GM12878 (cell line): ENCODE data around the gene ALG1L2. TPM values are rescaled to one million over a fixed set of nuclear protein-coding genes. Genes with fewer than 3 reads are reported as not detected.
"Not testable (repeated sequence)": the region's sequence is repeated elsewhere in the genome, so short reads cannot be mapped to it uniquely, and the experiment has no call there.

Experiments used
- ATAC-seq: fragments of 200-7000 bp; cut with Tn5 transposase; 3 replicates; pipeline ENCODE4 v1.9.1; 2020; ENCODE audit warnings: mild to moderate bottlenecking, moderate library complexity
- BruUV-seq: library from RNA; stranded (reverse); fragments of 400-500 nt; replicated peaks from 2 replicates; lab custom pipeline; 2021; lab: Mats Ljungman, UMichigan
- CTCF ChIA-PET: fragments of 300-600 bp; sonication (Branson Sonifier 250); formaldehyde crosslinking; extraction: SDS; loops from one replicate; lab custom pipeline; 2021; ENCODE audit warnings: inconsistent platforms; lab: Yijun Ruan, JAX
- POLR2A ChIA-PET: fragments of 350-600 bp; formaldehyde crosslinking; extraction: SDS; loops from one replicate; lab custom pipeline; 2021; ENCODE audit warnings: inconsistent platforms; lab: Charles Lee
- RAD21 ChIA-PET: fragments of 300-600 bp; sonication (Branson Sonifier 250); formaldehyde crosslinking; loops from one replicate; lab custom pipeline; 2023; ENCODE audit warnings: antibody characterized with exemption; ENCODE audit not compliant: unreplicated experiment; lab: Charles Lee
- SMC1A ChIA-PET: fragments of 300-600 bp; sonication (Branson Sonifier 250); formaldehyde crosslinking; loops from one replicate; lab custom pipeline; 2023; ENCODE audit not compliant: unreplicated experiment, uncharacterized antibody; lab: Charles Lee
- DNase-seq: peaks from one replicate; pipeline ENCODE4 v3.0.0-alpha.2; 2011; ENCODE audit warnings: low read depth, low spot score
- FAIRE-seq: peaks from 3 replicates; lab custom pipeline; 2011; peaks lifted over from hg19 to GRCh38; lab: Jason Lieb, UNC
- H2AFZ ChIP-seq: 2 replicates; pipeline ENCODE4 v1.6.0; 2011; ENCODE audit warnings: low read depth, low read length, control low read depth; ENCODE audit not compliant: control insufficient read depth
- H3K27ac ChIP-seq: 2 replicates; pipeline ENCODE4 v1.5.1; 2011; ENCODE audit warnings: control low read depth; ENCODE audit not compliant: control insufficient read depth, insufficient read depth
- H3K27me3 ChIP-seq, 2 experiments: replicated peaks in 1 of 2; 2 replicates each; pipeline versions ENCODE4 v1.6.0 to v1.6.1; 2011; ENCODE audit warnings: low read length in 1 of 2; ENCODE audit not compliant: control insufficient read depth in 2 of 2, insufficient read depth in 2 of 2
- H3K36me3 ChIP-seq, 2 experiments: 2 replicates each; pipeline ENCODE4 v1.5.1; 2011; ENCODE audit warnings: low read length in 1 of 2; ENCODE audit not compliant: control insufficient read depth in 2 of 2, insufficient read depth in 2 of 2
- H3K4me1 ChIP-seq: 2 replicates; pipeline ENCODE4 v1.6.1; 2011; ENCODE audit warnings: mild to moderate bottlenecking, low read length, moderate library complexity, mixed read lengths; ENCODE audit not compliant: control insufficient read depth, insufficient read depth
- H3K4me2 ChIP-seq: 2 replicates; pipeline ENCODE4 v1.6.0; 2011; ENCODE audit warnings: control low read depth; ENCODE audit not compliant: control insufficient read depth, insufficient read depth
- H3K4me3 ChIP-seq: fragments of 200-600 bp; sonication (generic); 2 replicates; pipeline ENCODE4 v1.5.1; 2016
- H3K79me2 ChIP-seq: 2 replicates; pipeline ENCODE4 v1.6.0; 2011; ENCODE audit warnings: low read length; ENCODE audit not compliant: control insufficient read depth, insufficient read depth
- H3K9ac ChIP-seq: 2 replicates; pipeline ENCODE4 v1.8.0; 2011; ENCODE audit warnings: low read length, control low read depth, mixed read lengths; ENCODE audit not compliant: control insufficient read depth, insufficient read depth
- H3K9me3 ChIP-seq: replicated peaks from 3 replicates; pipeline ENCODE4 v1.5.1; 2011; ENCODE audit warnings: mild to moderate bottlenecking, low read length; ENCODE audit not compliant: control insufficient read depth, insufficient read depth
- H4K20me1 ChIP-seq: 2 replicates; pipeline ENCODE4 v1.6.0; 2011; ENCODE audit not compliant: control insufficient read depth, insufficient read depth
- JUND ChIP-seq: IDR thresholded peaks from 2 replicates; pipeline ENCODE4 v1.6.1; 2012; ENCODE audit warnings: low read depth, mild to moderate bottlenecking, low read length, improper control_type of control experiment, moderate library complexity
- RFX5 ChIP-seq: IDR thresholded peaks from 2 replicates; pipeline ENCODE4 v1.6.1; 2011; ENCODE audit warnings: low read depth, low read length, improper control_type of control experiment
- WGBS: methylation state at CpG from one replicate; pipeline ENCODE4 v1.1.6; 2016; ENCODE audit warnings: low lambda C conversion rate; ENCODE audit not compliant: insufficient replicate concordance, insufficient coverage; ENCODE audit errors: missing lambda C conversion rate; 5-methylcytosine and 5-hydroxymethylcytosine counted together
- in situ Hi-C: fragments of 300-500 bp; cut with MboI; formaldehyde crosslinking; loops from 9 replicates; pipeline ENCODE4 v1.14.3; 2018; ENCODE audit warnings: mixed read lengths
- intact Hi-C: fragments of 100-400 bp; cut with micrococcal nuclease; formaldehyde crosslinking; loops from one replicate; pipeline ENCODE4 v1.14.2; 2022; ENCODE audit not compliant: unreplicated experiment
- polyA plus RNA-seq, 11 experiments: library from polyadenylated mRNA; depleted of rRNA in 4 of 11; unstranded in 6 of 11; stranded (reverse) in 5 of 11; fragments of >200 nt; fragmentation: Nextera tagmentation in 4 of 11; fragmentation: Illumina TruSeq in 1 of 11; extraction: Ambion mirVana in 4 of 11; extraction: Trizol in 1 of 11; gene quantifications; 1 replicate in 1 of 11; 2 replicates in 10 of 11; pipeline versions ENCODE4 v1.2.1 to v1.2.3, GENCODE V29; 2011 to 2016; ENCODE audit warnings: inconsistent platforms in 2 of 11, missing spikeins in 2 of 11, low read depth in 1 of 11
- total RNA-seq, 4 experiments: library from RNA; depleted of rRNA in 3 of 4; stranded (reverse); fragments of >200 nt in 3 of 4; fragmentation: Illumina TruSeq in 1 of 4; extraction: Trizol in 1 of 4; gene quantifications; 2 replicates each; pipeline versions ENCODE4 v1.2.1 to v1.2.3, GENCODE V29; 2013 to 2021

The ALG1L2 gene
- total and polyA plus RNA-seq, 10 of the 15 experiments (the other 5 are each of a cell fraction or from before 2014, with no cell fraction given) = 0.09 to 0.31 (median 0.16) TPM; not detected in 6

GRCh38 chr3:130086628-130087027 lies 5.0 kb downstream of the ALG1L2 start:
- SMC1A ChIA-PET, H3K9me3 ChIP-seq, ATAC-seq, FAIRE-seq, POLR2A ChIA-PET, H3K4me2 ChIP-seq, CTCF ChIA-PET, H3K4me3 ChIP-seq, H3K27me3 ChIP-seq, H4K20me1 ChIP-seq, H3K36me3 ChIP-seq, H2AFZ ChIP-seq, H3K27ac ChIP-seq, H3K9ac ChIP-seq, BruUV-seq, H3K4me1 ChIP-seq, intact Hi-C loops, DNase-seq, in situ Hi-C loops, H3K79me2 ChIP-seq, RAD21 ChIA-PET: not testable (repeated sequence)
- 9% methylated on average over 1 of the region's 2 CpGs for WGBS

- H3K9ac ChIP-seq = no peak overlapping the region
- DNase-seq (no peak), FAIRE-seq (no peak), ATAC-seq (no peak)
- no peaks in the 10 kb centered on the region for H3K9me3 ChIP-seq
- no peak overlapping the region for H2AFZ ChIP-seq
- no peaks in the 10 kb centered on the region for H4K20me1 ChIP-seq
- ChIA-PET POLR2A (no interaction called here), RAD21 (no interaction called here), SMC1A (interaction anchor here (0.6 kb wide), 1 partner anchor 427 kb away, joined by 3 read pairs; no protein-coding TSS in a partner anchor), CTCF (no interaction called here)
- H3K79me2 ChIP-seq = no peaks in the 10 kb centered on the region
- in situ Hi-C loops (no loop called here), intact Hi-C loops (no loop called here)
- no peak for TF ChIP-seq RFX5
- no peak for TF ChIP-seq JUND
- no TSS peak for BruUV-seq
- no peak overlapping the region for H3K4me3 ChIP-seq
- no peak overlapping the region for H3K4me2 ChIP-seq
- H3K27me3 ChIP-seq = no peaks in the 10 kb centered on the region
- H3K27ac ChIP-seq = no peak overlapping the region
- 0 out of 2 replicates have a peak, but pooled peaks cover 2% of the 10 kb centered on the region for H3K4me1 ChIP-seq
- no peaks in the 10 kb centered on the region for H3K36me3 ChIP-seq
- WGBS = 48% methylated on average over 3 of the region's 4 CpGs
These were observed 6.4 kb downstream of the ALG1L2 start for GRCh38 chr3:130088061-130088460.

GRCh38 chr3:130090681-130091080 lies 9.1 kb downstream of the ALG1L2 start:
- H3K79me2 ChIP-seq, DNase-seq, H4K20me1 ChIP-seq, H3K4me3 ChIP-seq, BruUV-seq, SMC1A ChIA-PET, CTCF ChIA-PET, H3K9me3 ChIP-seq, H3K36me3 ChIP-seq, H3K9ac ChIP-seq, H3K4me2 ChIP-seq, ATAC-seq, in situ Hi-C loops, POLR2A ChIA-PET, RAD21 ChIA-PET, H3K27me3 ChIP-seq, FAIRE-seq, H2AFZ ChIP-seq, H3K27ac ChIP-seq: not testable (repeated sequence)
- 56% methylated on average over 3 of the region's 3 CpGs for WGBS
- H3K4me1 ChIP-seq = peaks cover 17% of the 10 kb centered on the region
- intact Hi-C loops = loop anchor here (5.0 to 10.0 kb wide), 2 partner anchors 198 to 436 kb away; partner anchors contain the start of gene TMCC1
